Activated T-cell treated with anti-CD3 and anti-CD28 coated beads, Interleukin-2, amount 50 U/mL, for 72 hours (primary cell): ENCODE results near the gene UCN3. TPM values are rescaled to one million over a fixed set of nuclear protein-coding genes. Genes with fewer than 3 reads are reported as not detected.
"Not testable (repeated sequence)": the region's sequence is repeated elsewhere in the genome, so short reads cannot be mapped to it uniquely, and the experiment has no call there.

ENCODE experiments used
- ATAC-seq, 2 donors: fragments of 150-1000 bp; cut with Tn5 transposase; replicated peaks in 1 of 2; 2 replicates each; pipeline ENCODE4 v1.10.0; 2021; ENCODE audit warnings: moderate library complexity in 2 of 2, mild to moderate bottlenecking in 1 of 2
- DNase-seq, 2 donors: peaks; one replicate each; pipeline ENCODE4 v3.0.0; 2021 to 2022; ENCODE audit warnings: mixed read lengths in 1 of 2
- H3K27ac Mint-ChIP-seq: one replicate; pipeline ENCODE4 v1.8.0; 2022; ENCODE audit warnings: mild to moderate bottlenecking, moderate library complexity, mixed read lengths
- H3K27me3 Mint-ChIP-seq: one replicate; pipeline ENCODE4 v1.8.0; 2022; ENCODE audit warnings: low read depth, mixed read lengths
- H3K36me3 Mint-ChIP-seq, 2 donors: one replicate each; pipeline ENCODE4 v1.8.0; 2022; ENCODE audit warnings: mixed read lengths in 2 of 2, mild to moderate bottlenecking in 1 of 2; ENCODE audit not compliant: insufficient read depth in 2 of 2
- H3K4me1 Mint-ChIP-seq: one replicate; pipeline ENCODE4 v1.8.0; 2022; ENCODE audit warnings: low read depth, mixed read lengths
- H3K4me3 Mint-ChIP-seq, 2 donors: one replicate each; pipeline ENCODE4 v1.8.0; 2022; ENCODE audit warnings: mild to moderate bottlenecking in 2 of 2, mixed read lengths in 2 of 2, moderate library complexity in 2 of 2
- H3K9me3 Mint-ChIP-seq, 2 donors: one replicate each; pipeline ENCODE4 v1.8.0; 2022; ENCODE audit warnings: mixed read lengths in 2 of 2
- total RNA-seq, 2 donors: library from RNA; stranded (reverse); gene quantifications; one replicate each; pipeline ENCODE4 v1.2.3, GENCODE V29; 2022

Gene UCN3
- total RNA-seq, 2 donors from 2014 or later, result not detected

GRCh38 chr10:5399332-5399731 is 34.6 kb downstream of the UCN3 start:
- H3K27ac Mint-ChIP-seq, result no peak overlapping the region
- no peak overlapping the region for H3K4me3 Mint-ChIP-seq
- DNase-seq (no peak), ATAC-seq (no peak)
- no peaks in the 10 kb centered on the region for H3K9me3 Mint-ChIP-seq
- H3K36me3 Mint-ChIP-seq, result no peaks in the 10 kb centered on the region
- H3K4me1 Mint-ChIP-seq, result no peaks in the 10 kb centered on the region
- peaks cover 18% of the 10 kb centered on the region for H3K27me3 Mint-ChIP-seq

GRCh38 chr10:5400468-5401240 is 35.9 kb downstream of the UCN3 start:
- DNase-seq, result no peak
- H3K9me3 Mint-ChIP-seq, result no peaks in the 10 kb centered on the region
- H3K4me1 Mint-ChIP-seq, result no peaks in the 10 kb centered on the region
- no peak for ATAC-seq
- no peak overlapping the region for H3K4me3 Mint-ChIP-seq
- H3K27me3 Mint-ChIP-seq, result peaks cover 18% of the 10 kb centered on the region
- no peaks in the 10 kb centered on the region for H3K36me3 Mint-ChIP-seq
- no peak overlapping the region for H3K27ac Mint-ChIP-seq

- peaks cover 13% of the 10 kb centered on the region for H3K27me3 Mint-ChIP-seq
- ATAC-seq, result no peak
- no peaks in the 10 kb centered on the region for H3K36me3 Mint-ChIP-seq
- no peaks in the 10 kb centered on the region for H3K9me3 Mint-ChIP-seq
- no peak overlapping the region for H3K27ac Mint-ChIP-seq
- no peak overlapping the region for H3K4me3 Mint-ChIP-seq
- H3K4me1 Mint-ChIP-seq, result no peaks in the 10 kb centered on the region
- DNase-seq, result no peak
Measured at GRCh38 chr10:5402798-5403197, 38.0 kb downstream of the UCN3 start.

GRCh38 chr10:5404208-5405041 is 39.7 kb downstream of the UCN3 start, which contains the start of gene TUBAL3:
Gene TUBAL3 (minus strand): TSS chr10:5404828. CDS start chr10:5404792, 36 bp downstream.
- H3K9me3 Mint-ChIP-seq, result no peaks in the 10 kb centered on the region
- no peaks in the 10 kb centered on the region for H3K36me3 Mint-ChIP-seq
- ATAC-seq (no peak), DNase-seq (no peak)
- H3K4me1 Mint-ChIP-seq, result no peaks in the 10 kb centered on the region
- no peak within 1 kb of the TSS for H3K27ac Mint-ChIP-seq
- H3K27me3 Mint-ChIP-seq, result peaks cover 18% of the 10 kb centered on the region
- H3K4me3 Mint-ChIP-seq, result no peak within 1 kb of the TSS

GRCh38 chr10:5406918-5407317 is 42.2 kb downstream of the UCN3 start:
- no peak overlapping the region for H3K27ac Mint-ChIP-seq
- H3K9me3 Mint-ChIP-seq, result peaks cover 0 to 2% of the 10 kb centered on the region in 2 donors
- peaks cover 1% of the 10 kb centered on the region for H3K4me1 Mint-ChIP-seq
- ATAC-seq (no peak), DNase-seq (no peak)
- H3K4me3 Mint-ChIP-seq, result no peak overlapping the region
- peaks cover 0 to 2% of the 10 kb centered on the region in 2 donors for H3K36me3 Mint-ChIP-seq
- H3K27me3 Mint-ChIP-seq, result peaks cover 24% of the 10 kb centered on the region

GRCh38 chr10:5410787-5411186 is 46.0 kb downstream of the UCN3 start:
- not testable (repeated sequence) for H3K9me3 Mint-ChIP-seq, H3K36me3 Mint-ChIP-seq, H3K4me1 Mint-ChIP-seq, ATAC-seq, H3K27ac Mint-ChIP-seq, DNase-seq, H3K4me3 Mint-ChIP-seq
- H3K27me3 Mint-ChIP-seq, result peaks cover 24% of the 10 kb centered on the region

GRCh38 chr10:5411941-5412276 is 47.1 kb downstream of the UCN3 start:
- H3K36me3 Mint-ChIP-seq, result peaks cover 0 to 2% of the 10 kb centered on the region in 2 donors
- peak overlapping the region; percentile 81 to 86 for H3K4me3 Mint-ChIP-seq
- DNase-seq (no peak), ATAC-seq (peak in 1 of 2 donors; percentile 3)
- H3K4me1 Mint-ChIP-seq, result peaks cover 5% of the 10 kb centered on the region
- H3K27ac Mint-ChIP-seq, result no peak overlapping the region
- peaks cover 24% of the 10 kb centered on the region for H3K27me3 Mint-ChIP-seq
- H3K9me3 Mint-ChIP-seq, result peaks cover 0 to 2% of the 10 kb centered on the region in 2 donors

- H3K4me1 Mint-ChIP-seq, result peaks cover 5% of the 10 kb centered on the region
- peaks cover 1 to 2% of the 10 kb centered on the region in 2 donors for H3K36me3 Mint-ChIP-seq
- peak; percentile 79 to 80 for DNase-seq
- H3K4me3 Mint-ChIP-seq, result peak within 1 kb of the TSS; percentile 81 to 86
- H3K9me3 Mint-ChIP-seq, result peaks cover 0 to 2% of the 10 kb centered on the region in 2 donors
- peak within 1 kb of the TSS; percentile 24 for H3K27ac Mint-ChIP-seq
- H3K27me3 Mint-ChIP-seq, result peaks cover 24% of the 10 kb centered on the region
- ATAC-seq, result peak; percentile 92 to 95
Measured at GRCh38 chr10:5412277-5412941, 47.6 kb downstream of the UCN3 start, which contains the start of gene NET1. Gene NET1 (plus strand): TSS chr10:5412557. CDS start chr10:5412693, 136 bp downstream.

- Mint-ChIP-seq H3K4me3 (no peak overlapping the region), H3K4me1 (peaks cover 5% of the 10 kb centered on the region), H3K27me3 (peaks cover 19% of the 10 kb centered on the region), H3K9me3 (peaks cover 1 to 4% of the 10 kb centered on the region in 2 donors), H3K27ac (no peak overlapping the region), H3K36me3 (peaks cover 4 to 7% of the 10 kb centered on the region in 2 donors)
- no peak for DNase-seq
- ATAC-seq, result peak; percentile 4 to 7
Measured at GRCh38 chr10:5413012-5413938, 48.5 kb downstream of the UCN3 start.

GRCh38 chr10:5416981-5417380 is 52.2 kb downstream of the UCN3 start:
- Mint-ChIP-seq H3K9me3 (peaks cover 8 to 12% of the 10 kb centered on the region in 2 donors), H3K4me3 (no peak overlapping the region), H3K27me3 (no peaks in the 10 kb centered on the region), H3K27ac (no peak overlapping the region), H3K4me1 (peaks cover 3% of the 10 kb centered on the region), H3K36me3 (peaks cover 9 to 21% of the 10 kb centered on the region in 2 donors)
- DNase-seq (no peak), ATAC-seq (no peak)

GRCh38 chr10:5418584-5418983 is 53.8 kb downstream of the UCN3 start:
- Mint-ChIP-seq H3K9me3 (peaks cover 8 to 12% of the 10 kb centered on the region in 2 donors), H3K27me3 (no peaks in the 10 kb centered on the region), H3K27ac (peak overlapping the region; percentile 31), H3K4me1 (no peaks in the 10 kb centered on the region), H3K4me3 (no peak overlapping the region), H3K36me3 (peaks cover 9 to 21% of the 10 kb centered on the region in 2 donors)
- no peak for ATAC-seq
- no peak for DNase-seq

GRCh38 chr10:5419466-5420094 is 54.8 kb downstream of the UCN3 start:
- ATAC-seq (no peak), DNase-seq (no peak)
- H3K4me1 Mint-ChIP-seq, result no peaks in the 10 kb centered on the region
- H3K9me3 Mint-ChIP-seq, result peaks cover 8 to 12% of the 10 kb centered on the region in 2 donors
- no peaks in the 10 kb centered on the region for H3K27me3 Mint-ChIP-seq
- no peak overlapping the region for H3K27ac Mint-ChIP-seq
- peaks cover 9 to 21% of the 10 kb centered on the region in 2 donors for H3K36me3 Mint-ChIP-seq
- no peak overlapping the region for H3K4me3 Mint-ChIP-seq
